ENCODE data around the gene RANGRF.

RANGRF gene

DNA sequence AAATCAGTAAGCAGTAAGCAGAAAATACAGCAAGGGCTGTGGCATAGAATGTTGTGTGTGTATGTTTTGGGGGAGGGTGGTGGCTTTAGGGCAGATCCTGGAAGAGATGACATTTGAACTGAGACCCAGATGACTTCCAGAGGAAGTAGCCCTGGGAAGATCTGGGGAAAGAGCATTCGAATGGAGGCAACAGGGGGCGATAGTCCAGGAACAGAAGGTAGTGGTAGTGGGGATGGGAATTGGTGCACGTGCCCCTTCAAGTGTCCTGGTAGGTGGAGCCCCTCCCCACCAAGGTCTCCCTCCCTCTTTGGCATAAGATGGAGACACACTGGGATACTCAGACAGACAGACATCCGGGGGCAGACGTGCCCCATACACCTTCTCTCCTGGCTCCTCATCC is 35.7 kb downstream of the RANGRF start:
- no peak overlapping the region for H3K4me2 ChIP-seq (ENCODE audit: low read depth, low read length)
- H3K4me3 ChIP-seq (ENCODE audit: low read length), result no peak overlapping the region
- H3K4me1 ChIP-seq (ENCODE audit: low read length), result no peaks in the 10 kb centered on the region; the same call in 1 of the 2 replicates
- H3K27ac ChIP-seq (ENCODE audit: low read length), result no peak overlapping the region
- H3K36me3 ChIP-seq (replicated peaks; ENCODE audit: insufficient read depth, low read length), result no peaks in the 10 kb centered on the region
- H2AFZ ChIP-seq (ENCODE audit: low read length), result no peak overlapping the region
- TF ChIP-seq, protein P1, sequence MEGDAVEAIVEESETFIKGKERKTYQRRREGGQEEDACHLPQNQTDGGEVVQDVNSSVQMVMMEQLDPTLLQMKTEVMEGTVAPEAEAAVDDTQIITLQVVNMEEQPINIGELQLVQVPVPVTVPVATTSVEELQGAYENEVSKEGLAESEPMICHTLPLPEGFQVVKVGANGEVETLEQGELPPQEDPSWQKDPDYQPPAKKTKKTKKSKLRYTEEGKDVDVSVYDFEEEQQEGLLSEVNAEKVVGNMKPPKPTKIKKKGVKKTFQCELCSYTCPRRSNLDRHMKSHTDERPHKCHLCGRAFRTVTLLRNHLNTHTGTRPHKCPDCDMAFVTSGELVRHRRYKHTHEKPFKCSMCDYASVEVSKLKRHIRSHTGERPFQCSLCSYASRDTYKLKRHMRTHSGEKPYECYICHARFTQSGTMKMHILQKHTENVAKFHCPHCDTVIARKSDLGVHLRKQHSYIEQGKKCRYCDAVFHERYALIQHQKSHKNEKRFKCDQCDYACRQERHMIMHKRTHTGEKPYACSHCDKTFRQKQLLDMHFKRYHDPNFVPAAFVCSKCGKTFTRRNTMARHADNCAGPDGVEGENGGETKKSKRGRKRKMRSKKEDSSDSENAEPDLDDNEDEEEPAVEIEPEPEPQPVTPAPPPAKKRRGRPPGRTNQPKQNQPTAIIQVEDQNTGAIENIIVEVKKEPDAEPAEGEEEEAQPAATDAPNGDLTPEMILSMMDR (IDR thresholded peaks at IDR 0.05; ENCODE audit: low read length), result no peak
- TF ChIP-seq EZH2phosphoT487 (IDR thresholded peaks at IDR 0.05; ENCODE audit: low read length) (no peak), EZH2 (optimal IDR thresholded peaks at IDR 0.05; ENCODE audit: low read depth, low read length) (no peak)
- no peaks in the 10 kb centered on the region for H3K9me3 ChIP-seq (replicated peaks; ENCODE audit: insufficient read depth, low read length)
- no peaks in the 10 kb centered on the region for H3F3A ChIP-seq (ENCODE audit: insufficient read depth, low read length)
- no peaks in the 10 kb centered on the region for H3K9me2 ChIP-seq (replicated peaks; ENCODE audit: insufficient read depth, low read length)
- no peak for DNase-seq
- no peak overlapping the region for H3K9ac ChIP-seq (ENCODE audit: low read length)
- no peaks in the 10 kb centered on the region for H3K79me2 ChIP-seq (ENCODE audit: low read length)
- no peaks in the 10 kb centered on the region for H4K20me1 ChIP-seq (ENCODE audit: insufficient read depth, low read length)
- peaks cover 36% of the 10 kb centered on the region for H3K27me3 ChIP-seq (replicated peaks; ENCODE audit: insufficient read depth, low read length)

DNA sequence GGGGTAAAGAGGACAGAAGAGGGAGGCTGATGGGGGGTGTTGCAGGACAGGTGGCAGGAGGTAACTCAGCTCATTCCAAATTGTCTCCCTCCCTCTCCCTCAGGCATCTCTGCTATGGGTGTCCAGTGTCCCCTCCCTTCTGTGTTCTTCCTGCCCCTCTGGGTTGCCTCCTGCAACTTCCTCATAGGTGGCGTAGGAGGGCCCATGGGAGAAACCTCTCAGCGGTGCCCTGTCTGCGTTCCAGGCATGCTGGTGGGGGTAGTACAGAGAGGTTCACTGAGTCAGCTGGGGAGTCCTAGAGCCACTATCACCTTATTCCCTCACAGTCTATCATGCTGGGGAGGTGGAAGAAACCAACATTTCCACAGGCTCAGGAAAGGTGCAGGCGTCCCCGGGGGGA is 36.5 kb downstream of the RANGRF start:
- no peaks in the 10 kb centered on the region for H3K9me3 ChIP-seq (replicated peaks; ENCODE audit: insufficient read depth, low read length)
- H4K20me1 ChIP-seq (ENCODE audit: insufficient read depth, low read length), result no peaks in the 10 kb centered on the region
- H3K4me3 ChIP-seq (ENCODE audit: low read length), result no peak overlapping the region
- no peak overlapping the region for H3K9ac ChIP-seq (ENCODE audit: low read length)
- TF ChIP-seq, protein P1 (IDR thresholded peaks at IDR 0.05; ENCODE audit: low read length), result no peak
- TF ChIP-seq EZH2phosphoT487 (IDR thresholded peaks at IDR 0.05; ENCODE audit: low read length) (no peak), EZH2 (optimal IDR thresholded peaks at IDR 0.05; ENCODE audit: low read depth, low read length) (no peak)
- H3K79me2 ChIP-seq (ENCODE audit: low read length), result no peaks in the 10 kb centered on the region
- no peak overlapping the region for H2AFZ ChIP-seq (ENCODE audit: low read length)
- no peaks in the 10 kb centered on the region for H3F3A ChIP-seq (ENCODE audit: insufficient read depth, low read length)
- no peaks in the 10 kb centered on the region; the same call in 1 of the 2 replicates for H3K4me1 ChIP-seq (ENCODE audit: low read length)
- H3K9me2 ChIP-seq (replicated peaks; ENCODE audit: insufficient read depth, low read length), result no peaks in the 10 kb centered on the region
- no peak overlapping the region for H3K4me2 ChIP-seq (ENCODE audit: low read depth, low read length)
- no peak overlapping the region for H3K27ac ChIP-seq (ENCODE audit: low read length)
- no peaks in the 10 kb centered on the region for H3K36me3 ChIP-seq (replicated peaks; ENCODE audit: insufficient read depth, low read length)
- no peak for DNase-seq
- peaks cover 36% of the 10 kb centered on the region for H3K27me3 ChIP-seq (replicated peaks; ENCODE audit: insufficient read depth, low read length)

DNA sequence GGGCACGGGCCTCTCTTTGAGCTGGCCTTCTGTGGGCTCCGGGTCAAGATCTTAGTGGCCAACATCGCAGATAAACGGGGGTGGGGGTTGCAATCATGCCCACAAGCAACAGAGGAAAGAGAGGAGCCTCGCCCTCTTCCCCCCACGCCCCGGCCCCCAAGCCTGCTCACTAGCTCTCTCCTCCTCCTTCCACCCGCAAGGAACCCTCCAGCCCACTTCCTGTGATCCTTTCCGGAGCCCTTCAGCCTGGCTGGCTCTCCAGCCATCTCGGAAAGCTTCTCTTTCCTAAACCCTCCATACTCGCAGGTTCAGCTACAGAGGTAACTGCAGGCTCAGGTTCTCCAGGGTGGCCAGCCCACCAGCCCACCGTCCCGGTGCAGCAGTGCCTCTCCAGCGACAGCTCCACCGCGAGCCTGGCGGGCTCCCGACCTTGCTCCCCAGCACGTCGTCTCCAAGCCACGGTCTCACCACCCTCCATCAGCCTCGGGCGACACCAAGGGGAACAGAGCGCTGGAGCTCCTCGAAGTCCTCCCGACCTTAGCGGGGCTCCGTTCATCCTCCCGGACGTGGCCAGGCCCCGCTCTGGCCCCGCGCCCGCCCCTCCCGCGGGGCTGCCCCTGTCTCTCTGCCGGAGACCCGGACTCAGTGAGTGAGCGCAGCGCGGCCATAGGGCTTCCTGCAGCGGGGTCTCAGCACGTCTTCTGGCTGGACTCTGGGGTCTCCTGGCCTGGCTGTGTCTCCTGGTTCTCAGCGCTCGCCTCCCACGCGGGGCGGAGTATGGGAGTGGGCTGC is 38.2 kb downstream of the RANGRF start:
- H3K4me1 ChIP-seq (ENCODE audit: low read length), result no peaks in the 10 kb centered on the region; the same call in 1 of the 2 replicates
- H2AFZ ChIP-seq (ENCODE audit: low read length), result peak overlapping the region; percentile 70
- no peaks in the 10 kb centered on the region for H3K79me2 ChIP-seq (ENCODE audit: low read length)
- TF ChIP-seq EZH2phosphoT487 (IDR thresholded peaks at IDR 0.05; ENCODE audit: low read length) (no peak), EZH2 (optimal IDR thresholded peaks at IDR 0.05; ENCODE audit: low read depth, low read length) (peak; percentile 30)
- TF ChIP-seq, protein P1 (IDR thresholded peaks at IDR 0.05; ENCODE audit: low read length), result no peak
- H3F3A ChIP-seq (ENCODE audit: insufficient read depth, low read length), result no peaks in the 10 kb centered on the region
- no peak overlapping the region for H3K9ac ChIP-seq (ENCODE audit: low read length)
- no peaks in the 10 kb centered on the region for H3K36me3 ChIP-seq (replicated peaks; ENCODE audit: insufficient read depth, low read length)
- no peaks in the 10 kb centered on the region for H4K20me1 ChIP-seq (ENCODE audit: insufficient read depth, low read length)
- H3K27me3 ChIP-seq (replicated peaks; ENCODE audit: insufficient read depth, low read length), result peaks cover 36% of the 10 kb centered on the region
- peak overlapping the region; percentile 35 for H3K4me3 ChIP-seq (ENCODE audit: low read length)
- no peaks in the 10 kb centered on the region for H3K9me3 ChIP-seq (replicated peaks; ENCODE audit: insufficient read depth, low read length)
- no peak overlapping the region for H3K27ac ChIP-seq (ENCODE audit: low read length)
- DNase-seq, result no peak
- peak overlapping the region; percentile 61 for H3K4me2 ChIP-seq (ENCODE audit: low read depth, low read length)
- no peaks in the 10 kb centered on the region for H3K9me2 ChIP-seq (replicated peaks; ENCODE audit: insufficient read depth, low read length)
